Astrocyte of the hippocampus (primary cell): ENCODE data around the gene MMP19.

Experiments
- DNase-seq: peaks from one replicate; pipeline ENCODE4 v3.0.0; 2011; ENCODE audit warnings: low read depth, low spot score

MMP19 gene

DNA sequence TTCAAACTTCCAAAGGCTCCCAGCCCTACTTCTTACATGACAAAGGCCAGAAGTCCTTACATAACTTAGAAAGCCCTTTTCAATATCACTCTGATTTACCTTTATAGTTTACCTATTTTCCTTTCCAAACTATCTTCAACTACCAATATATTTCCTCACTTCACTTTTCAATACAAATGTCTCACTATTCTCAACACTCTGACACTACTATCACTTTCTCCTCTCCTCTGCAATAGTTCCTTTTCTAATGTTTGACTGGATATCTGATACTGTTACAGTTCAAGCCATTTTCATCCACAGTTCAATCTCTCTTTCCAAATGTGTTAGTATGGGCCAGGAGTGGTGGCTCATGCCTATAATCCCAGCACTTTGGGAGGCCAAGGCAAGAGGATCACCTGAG is 28.5 kb downstream of the MMP19 start:
- no peak for DNase-seq

DNA sequence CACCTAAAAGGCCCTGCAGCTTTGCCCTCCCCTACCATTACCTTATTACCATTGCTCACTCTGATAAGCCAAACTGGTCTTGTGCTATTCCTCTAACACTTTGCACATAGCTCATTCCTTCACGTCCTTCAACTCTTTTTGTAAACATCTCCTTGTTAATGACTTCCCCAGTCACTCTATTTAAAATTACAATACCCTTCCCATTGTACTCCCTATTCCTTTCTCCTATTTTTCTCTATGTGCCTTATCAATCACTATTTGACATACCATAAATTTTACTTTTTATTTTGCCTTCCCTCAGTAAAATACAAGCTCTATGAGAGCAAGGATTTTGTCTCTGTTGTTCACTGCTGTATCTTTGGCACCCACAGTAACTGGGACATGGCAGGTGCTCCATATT is 30.6 kb downstream of the MMP19 start:
- DNase-seq: no peak

- no peak for DNase-seq
Observed at GRCh38 chr12:55809274-55809673, 33.5 kb downstream of the MMP19 start.

- DNase-seq: no peak
Observed at GRCh38 chr12:55806982-55807381, 35.8 kb downstream of the MMP19 start.

GRCh38 chr12:55797550-55797949 is 45.2 kb downstream of the MMP19 start:
- DNase-seq: no peak

GRCh38 chr12:55797068-55797467 is 45.7 kb downstream of the MMP19 start:
- peak; percentile 68 for DNase-seq

- DNase-seq: no peak
Observed at GRCh38 chr12:55795950-55796349, 46.8 kb downstream of the MMP19 start.

GRCh38 chr12:55789893-55790292 is 52.8 kb downstream of the MMP19 start:
- DNase-seq: no peak

DNA sequence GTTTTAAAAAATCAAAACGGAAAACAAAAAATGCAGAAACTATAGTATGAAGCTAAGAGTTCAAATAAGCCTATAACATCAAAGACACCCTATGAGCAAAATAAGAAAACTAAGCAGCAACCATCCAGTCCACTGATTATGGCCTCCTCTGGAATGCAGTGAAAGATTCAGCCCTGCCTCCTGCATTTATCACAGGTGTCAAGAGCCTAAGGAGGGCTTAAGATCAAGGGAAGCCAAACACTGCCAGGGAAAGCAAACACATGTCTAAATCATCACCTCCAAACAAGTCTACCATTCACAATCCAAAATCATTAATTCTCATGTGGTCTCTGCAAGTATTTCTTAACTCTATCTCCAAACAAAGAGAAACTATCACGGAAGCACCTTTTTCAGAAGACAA is 53.6 kb downstream of the MMP19 start:
- DNase-seq: no peak

- DNase-seq: no peak
Observed at GRCh38 chr12:55788546-55788945, 54.2 kb downstream of the MMP19 start.
